IMR-90 (cell line): Measurements from ENCODE around the gene PBXIP1. TPM values are rescaled to one million over a fixed set of nuclear protein-coding genes. Genes with fewer than 3 reads are reported as not detected.
A peak's percentile ranks its signal among the peaks of the same experiment; 100 is the strongest.

Experiments
- ATAC-seq: fragments of 200-7000 bp; cut with Tn5 transposase; 2 replicates; pipeline ENCODE4 v1.9.1; 2020; ENCODE audit warnings: low read depth, mild to moderate bottlenecking, moderate library complexity
- BruUV-seq: library from RNA; stranded (reverse); fragments of 400-500 nt; replicated peaks from 2 replicates; lab custom pipeline; 2021; lab: Mats Ljungman, UMichigan
- CTCF ChIA-PET: fragments of 300-600 bp; formaldehyde crosslinking; extraction: SDS; loops from one replicate; lab custom pipeline; 2021; ENCODE audit warnings: antibody characterized with exemption; lab: Yijun Ruan, JAX
- POLR2A ChIA-PET: fragments of 300-600 bp; sonication (Branson Sonifier 250); formaldehyde crosslinking; loops from one replicate; lab custom pipeline; 2022; ENCODE audit warnings: antibody characterized with exemption; ENCODE audit not compliant: unreplicated experiment; lab: Charles Lee
- DNase-seq: peaks from one replicate; pipeline ENCODE4 v3.0.0; 2013
- H2AFZ ChIP-seq: replicated peaks from 2 replicates; pipeline ENCODE3; 2013; ENCODE audit warnings: low read length, mild to moderate bottlenecking; ENCODE audit not compliant: poor library complexity
- H2AK5ac ChIP-seq: 2 replicates; pipeline ENCODE4 v1.6.1; 2013; ENCODE audit warnings: low read depth, low read length, inconsistent platforms
- H2AK9ac ChIP-seq: replicated peaks from 2 replicates; pipeline ENCODE3; 2013; ENCODE audit warnings: mild to moderate bottlenecking, low read depth, low read length, moderate library complexity; ENCODE audit not compliant: poor library complexity
- H2BK120ac ChIP-seq: 2 replicates; pipeline ENCODE4 v1.6.1; 2013; ENCODE audit warnings: low read depth, low read length, inconsistent platforms
- H2BK15ac ChIP-seq: 3 replicates; pipeline ENCODE4 v1.6.1; 2013; ENCODE audit warnings: low read depth, low read length, inconsistent platforms
- H2BK20ac ChIP-seq: 2 replicates; pipeline ENCODE4 v1.6.1; 2013; ENCODE audit warnings: low read depth, mild to moderate bottlenecking, inconsistent platforms, low read length, moderate library complexity
- H2BK5ac ChIP-seq: 2 replicates; pipeline ENCODE4 v1.6.1; 2013; ENCODE audit warnings: mild to moderate bottlenecking, low read depth, low read length, inconsistent platforms; ENCODE audit not compliant: poor library complexity, severe bottlenecking
- H3K14ac ChIP-seq: replicated peaks from 2 replicates; pipeline ENCODE4 v1.6.1; 2013; ENCODE audit warnings: low read depth, low read length, inconsistent platforms
- H3K18ac ChIP-seq: 2 replicates; pipeline ENCODE4 v1.6.1; 2013; ENCODE audit warnings: low read depth, low read length, control low read depth
- H3K23ac ChIP-seq: 2 replicates; pipeline ENCODE4 v1.6.1; 2013; ENCODE audit warnings: low read depth, low read length, inconsistent platforms
- H3K27ac ChIP-seq: 2 replicates; pipeline ENCODE4 v1.5.1; 2013; ENCODE audit warnings: mild to moderate bottlenecking, control low read depth, low read length; ENCODE audit not compliant: insufficient read depth
- H3K27me3 ChIP-seq: 2 replicates; pipeline ENCODE4 v1.6.1; 2013; ENCODE audit warnings: low read length; ENCODE audit not compliant: control insufficient read depth, insufficient read depth
- H3K36me3 ChIP-seq: 2 replicates; pipeline ENCODE4 v1.6.1; 2013; ENCODE audit warnings: low read length, mixed read lengths; ENCODE audit not compliant: control insufficient read depth, insufficient read depth
- H3K4ac ChIP-seq: 2 replicates; pipeline ENCODE4 v1.6.1; 2013; ENCODE audit warnings: low read depth, low read length, inconsistent platforms
- H3K4me1 ChIP-seq: 2 replicates; pipeline ENCODE4 v1.6.1; 2013; ENCODE audit warnings: low read length, mixed read lengths; ENCODE audit not compliant: control insufficient read depth, insufficient read depth
- H3K4me2 ChIP-seq: 2 replicates; pipeline ENCODE4 v1.6.1; 2013; ENCODE audit warnings: low read depth, mild to moderate bottlenecking, control low read depth, low read length, moderate library complexity
- H3K4me3 ChIP-seq: 2 replicates; pipeline ENCODE4 v1.5.1; 2013; ENCODE audit warnings: low read depth, mild to moderate bottlenecking, control low read depth, low read length, moderate library complexity; ENCODE audit not compliant: insufficient read depth
- H3K56ac ChIP-seq: 2 replicates; pipeline ENCODE4 v1.6.1; 2013; ENCODE audit warnings: low read length, inconsistent platforms; ENCODE audit not compliant: insufficient read depth; ENCODE audit errors: extremely low read depth
- H3K79me1 ChIP-seq, 2 experiments: 2 replicates each; pipeline ENCODE4 v1.6.1; 2013; ENCODE audit warnings: low read length in 2 of 2, inconsistent platforms in 1 of 2, low read depth in 1 of 2
- H3K9ac ChIP-seq: 2 replicates; pipeline ENCODE4 v1.6.1; 2013; ENCODE audit warnings: low read depth, low read length, control low read depth
- H3K9me1 ChIP-seq: 2 replicates; pipeline ENCODE4 v1.6.1; 2013; ENCODE audit warnings: low read length, inconsistent platforms; ENCODE audit not compliant: insufficient read depth
- H3K9me3 ChIP-seq: 2 replicates; pipeline ENCODE4 v1.6.1; 2013; ENCODE audit warnings: low read length; ENCODE audit not compliant: control insufficient read depth, insufficient read depth
- H4K20me1 ChIP-seq: 2 replicates; pipeline ENCODE4 v1.6.1; 2013; ENCODE audit warnings: low read length, inconsistent platforms; ENCODE audit not compliant: insufficient read depth
- H4K5ac ChIP-seq: 2 replicates; pipeline ENCODE4 v1.6.1; 2013; ENCODE audit warnings: mild to moderate bottlenecking, low read depth, low read length, control low read depth
- H4K8ac ChIP-seq, 2 experiments: 2 replicates each; pipeline ENCODE4 v1.6.1; 2013; ENCODE audit warnings: low read depth in 2 of 2, low read length in 2 of 2, control low read depth in 1 of 2, inconsistent platforms in 1 of 2
- H4K91ac ChIP-seq: 2 replicates; pipeline ENCODE4 v1.6.1; 2013; ENCODE audit warnings: low read depth, low read length, inconsistent platforms; ENCODE audit not compliant: insufficient read depth
- BHLHE40 ChIP-seq: fragments of 150-350 bp; IDR thresholded peaks from 2 replicates; pipeline ENCODE4 v1.6.1; 2016; ENCODE audit warnings: mild to moderate bottlenecking, low read depth, low read length
- CEBPB ChIP-seq: IDR thresholded peaks from 2 replicates; pipeline ENCODE4 v1.6.1; 2012; ENCODE audit warnings: low read depth, low read length, improper control_type of control experiment
- CHD1 ChIP-seq: IDR thresholded peaks from 2 replicates; pipeline ENCODE4 v1.6.1; 2012; ENCODE audit warnings: low read depth, low read length, improper control_type of control experiment
- ELK1 ChIP-seq: fragments of 150-350 bp; IDR thresholded peaks from 2 replicates; pipeline ENCODE4 v1.6.1; 2016; ENCODE audit warnings: low read depth, mild to moderate bottlenecking, low read length, moderate library complexity, borderline replicate concordance
- FOS ChIP-seq: fragments of 150-350 bp; IDR thresholded peaks from 2 replicates; pipeline ENCODE4 v1.6.1; 2016; ENCODE audit warnings: low read depth, low read length
- MXI1 ChIP-seq: IDR thresholded peaks from 2 replicates; pipeline ENCODE4 v1.6.1; 2012; ENCODE audit warnings: low read depth, mild to moderate bottlenecking, low read length, moderate library complexity, borderline replicate concordance
- RFX5 ChIP-seq: IDR thresholded peaks from 2 replicates; pipeline ENCODE4 v1.8.0; 2012; ENCODE audit warnings: low read depth, mild to moderate bottlenecking, low read length, moderate library complexity
- SMC3 ChIP-seq: fragments of 150-350 bp; IDR thresholded peaks from 2 replicates; pipeline ENCODE4 v1.6.1; 2016; ENCODE audit warnings: low read depth, mild to moderate bottlenecking, antibody characterized with exemption, low read length, moderate library complexity
- USF2 ChIP-seq: fragments of 150-350 bp; IDR thresholded peaks from 2 replicates; pipeline ENCODE4 v1.6.1; 2017; ENCODE audit warnings: mild to moderate bottlenecking, antibody characterized with exemption, low read length, low read depth
- WGBS, 2 experiments: methylation state at CpG; one replicate each; pipeline versions ENCODE4 v1.1.5 to v1.1.7; 2013; ENCODE audit warnings: missing lambda C conversion rate in 2 of 2; ENCODE audit not compliant: insufficient read length in 1 of 2; ENCODE audit errors: extremely low coverage in 2 of 2; 5-methylcytosine and 5-hydroxymethylcytosine counted together
- dilution Hi-C: fragments of 300-500 bp; cut with HindIII; formaldehyde crosslinking; loops from one replicate; pipeline ENCODE4 v1.14.3; 2018; ENCODE audit warnings: low sequenced_read_pairs; ENCODE audit not compliant: unreplicated experiment
- in situ Hi-C: fragments of 300-500 bp; cut with MboI; formaldehyde crosslinking; loops from 3 replicates; pipeline ENCODE4 v1.14.3; 2019; ENCODE audit warnings: low sequenced_read_pairs, inconsistent platforms, mixed read lengths
- intact Hi-C: fragments of 100-400 bp; cut with micrococcal nuclease; formaldehyde crosslinking; loops from 2 replicates; pipeline ENCODE4 v1.10.0; 2022
- polyA plus RNA-seq, 3 experiments: library from polyadenylated mRNA; depleted of rRNA; stranded (reverse); fragments of >200 nt; gene quantifications; 2 replicates each; pipeline ENCODE4 v1.2.3, GENCODE V29; 2012; ENCODE audit warnings: low replicate concordance in 1 of 3
- total RNA-seq: library from RNA; depleted of rRNA; stranded (reverse); fragments of >200 nt; gene quantifications from 2 replicates; pipeline ENCODE4 v1.2.3, GENCODE V29; 2012

Gene PBXIP1
- total and polyA plus RNA-seq, 2 of the 4 experiments (the other 2 are of a cell fraction) = 28.3 to 44.2 TPM

- Histone ChIP-seq H3K27ac (no peak overlapping the region), H3K79me1 (peaks cover 14 to 67% of the 10 kb centered on the region in 2 experiments), H3K4me2 (no peak overlapping the region), H2BK5ac (peak overlapping the region; percentile 12), H4K91ac (peak overlapping the region; percentile 98; the same call in 1 of the 2 replicates), H3K4me1 (peaks cover 13% of the 10 kb centered on the region), H2BK120ac (no peak overlapping the region), H3K23ac (no peak overlapping the region; the same call in 1 of the 2 replicates), H3K9me1 (peaks cover 12% of the 10 kb centered on the region), H2BK15ac (no peak overlapping the region), H2BK20ac (no peak overlapping the region), H2AK9ac (peak overlapping the region; percentile 99), H4K5ac (no peak overlapping the region), H3K56ac (no peak overlapping the region), H3K9me3 (no peaks in the 10 kb centered on the region), H4K20me1 (peaks cover 4% of the 10 kb centered on the region; the same call in 1 of the 2 replicates), H3K9ac (no peak overlapping the region), H3K14ac (no peak overlapping the region), H3K4ac (peak overlapping the region; percentile 99; the same call in 1 of the 2 replicates), H2AK5ac (peak overlapping the region; percentile 99), H4K8ac (peak overlapping the region in 1 of 2 experiments; percentile 92; a peak in 1 of 4 replicates), H2AFZ (peak overlapping the region; percentile 7), H3K18ac (no peak overlapping the region), H3K4me3 (no peak overlapping the region), H3K27me3 (no peaks in the 10 kb centered on the region), H3K36me3 (peaks cover 2% of the 10 kb centered on the region)
- POLR2A ChIA-PET = no interaction called here
- DNase-seq (no peak), ATAC-seq (no peak)
- in situ Hi-C loops = no loop called here
- CTCF ChIA-PET = no interaction called here
- no TSS peak for BruUV-seq
- 100% methylated on average over 1 of the region's 17 CpGs; no CpG with 5 or more reads in 1 of the 2 experiments for WGBS, 2 experiments
- dilution Hi-C loops = no loop called here
- TF ChIP-seq USF2 = no peak
- TF ChIP-seq FOS = no peak
- no peak for TF ChIP-seq RFX5
- TF ChIP-seq CHD1 = no peak
- no peak for TF ChIP-seq BHLHE40
- no peak for TF ChIP-seq CEBPB
- TF ChIP-seq MXI1 = no peak
- no peak for TF ChIP-seq ELK1
- no peak for TF ChIP-seq SMC3
- intact Hi-C loops = no loop called here
Measured at GRCh38 chr1:155005076-155006011, 49.4 kb upstream of the PBXIP1 start.
